OCI-LY3 (cell line): ENCODE results near the gene CSRP1.
"Not testable (repeated sequence)": the region's sequence is repeated elsewhere in the genome, so short reads cannot be mapped to it uniquely, and the experiment has no call there.

ENCODE experiments used
- H2AFZ ChIP-seq: fragments of 200-600, 300-600 bp; shearing (Covaris generic); 2 replicates; pipeline ENCODE4 v1.6.0; 2014; ENCODE audit warnings: antibody characterized with exemption, low read depth, low read length
- H3K27ac ChIP-seq: fragments of 200-600, 300-600 bp; sonication (generic); 2 replicates; pipeline ENCODE4 v1.5.1; 2014; ENCODE audit warnings: mild to moderate bottlenecking, low read length, moderate library complexity, mixed read lengths
- H3K27me3 ChIP-seq: fragments of 200-600, 300-600 bp; sonication (generic); 2 replicates; pipeline ENCODE4 v1.6.1; 2014; ENCODE audit warnings: low read depth, low read length, mixed read lengths
- H3K36me3 ChIP-seq: fragments of 200-600, 300-600 bp; sonication (generic); replicated peaks from 2 replicates; pipeline ENCODE3; 2014; ENCODE audit warnings: low read depth, low read length, mixed read lengths
- H3K4me1 ChIP-seq: fragments of 300-600, 200-600 bp; sonication (generic); 2 replicates; pipeline ENCODE4 v1.6.1; 2014; ENCODE audit warnings: low read length, mixed read lengths
- H3K4me2 ChIP-seq: fragments of 200-600, 300-600 bp; sonication (generic); 2 replicates; pipeline ENCODE4 v1.6.1; 2014; ENCODE audit warnings: low read length, mixed read lengths
- H3K4me3 ChIP-seq: fragments of 300-600, 200-600 bp; sonication (generic); 2 replicates; pipeline ENCODE4 v1.5.1; 2014; ENCODE audit warnings: antibody characterized with exemption, mild to moderate bottlenecking, low read length, moderate library complexity
- H3K79me2 ChIP-seq: fragments of 300-600, 200-600 bp; shearing (Covaris generic); 2 replicates; pipeline ENCODE4 v1.6.1; 2014; ENCODE audit warnings: mild to moderate bottlenecking, low read length, mixed read lengths
- H3K9ac ChIP-seq: fragments of 300-600, 200-600 bp; shearing (Covaris generic); 2 replicates; pipeline ENCODE4 v1.6.0; 2014; ENCODE audit warnings: mild to moderate bottlenecking, low read length, moderate library complexity
- H3K9me3 ChIP-seq: fragments of 200-600, 300-600 bp; shearing (Covaris generic); 2 replicates; pipeline ENCODE4 v1.6.1; 2014; ENCODE audit warnings: low read length, mixed read lengths; ENCODE audit not compliant: insufficient read depth
- H4K20me1 ChIP-seq: fragments of 200-600, 300-600 bp; sonication (generic); 2 replicates; pipeline ENCODE4 v1.6.1; 2016; ENCODE audit warnings: low read length, mixed read lengths; ENCODE audit not compliant: insufficient read depth
- EZH2phosphoT487 ChIP-seq: fragments of 200-600 bp; shearing (Covaris generic); IDR thresholded peaks from 2 replicates; pipeline ENCODE4 v1.6.1; 2018; ENCODE audit warnings: antibody characterized with exemption, mixed run types, low read depth
- TF ChIP-seq, protein P1 (sequence below): fragments of 200-600, 300-600 bp; sonication (generic); IDR thresholded peaks from 2 replicates; pipeline ENCODE4 v1.5.1; 2014; ENCODE audit warnings: antibody characterized with exemption, low read length, low read depth

The CSRP1 gene

DNA sequence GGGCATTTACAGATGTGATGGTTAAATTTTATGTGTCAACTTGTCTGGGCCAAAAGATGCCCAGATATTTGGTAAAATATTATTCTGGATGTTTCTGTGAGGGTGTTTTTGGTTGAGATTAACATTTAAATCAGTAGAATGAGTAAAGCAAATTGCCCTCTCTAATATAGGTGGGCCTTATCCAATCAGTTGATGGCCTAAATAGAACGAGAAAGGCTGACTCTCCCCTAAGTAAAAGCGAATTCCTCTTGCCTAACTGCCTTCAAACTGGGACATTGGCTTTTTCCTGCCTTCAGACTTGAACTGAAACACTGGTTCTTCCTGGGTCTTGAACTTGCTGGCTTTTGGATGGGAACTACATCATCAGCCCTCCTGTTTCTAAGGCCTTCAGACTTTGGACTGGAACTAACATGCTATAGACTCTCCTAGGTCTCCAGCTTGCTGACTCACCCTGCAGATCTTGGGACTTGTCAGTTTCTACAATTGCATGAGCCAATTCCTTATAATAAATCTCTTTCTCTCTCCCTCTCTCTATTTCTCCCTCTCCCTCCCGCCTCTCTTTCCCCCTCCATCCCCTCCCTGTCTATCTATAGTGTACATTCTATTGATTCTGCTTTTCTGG, 21.8 kb upstream of the CSRP1 start:
- H3K79me2 ChIP-seq: no peaks in the 10 kb centered on the region
- H3K4me3 ChIP-seq: no peak overlapping the region
- no peaks in the 10 kb centered on the region for H3K4me1 ChIP-seq
- H3K27ac ChIP-seq: no peak overlapping the region
- H3K9ac ChIP-seq: no peak overlapping the region
- no peaks in the 10 kb centered on the region for H4K20me1 ChIP-seq
- no peak for TF ChIP-seq EZH2phosphoT487
- TF ChIP-seq, protein P1, sequence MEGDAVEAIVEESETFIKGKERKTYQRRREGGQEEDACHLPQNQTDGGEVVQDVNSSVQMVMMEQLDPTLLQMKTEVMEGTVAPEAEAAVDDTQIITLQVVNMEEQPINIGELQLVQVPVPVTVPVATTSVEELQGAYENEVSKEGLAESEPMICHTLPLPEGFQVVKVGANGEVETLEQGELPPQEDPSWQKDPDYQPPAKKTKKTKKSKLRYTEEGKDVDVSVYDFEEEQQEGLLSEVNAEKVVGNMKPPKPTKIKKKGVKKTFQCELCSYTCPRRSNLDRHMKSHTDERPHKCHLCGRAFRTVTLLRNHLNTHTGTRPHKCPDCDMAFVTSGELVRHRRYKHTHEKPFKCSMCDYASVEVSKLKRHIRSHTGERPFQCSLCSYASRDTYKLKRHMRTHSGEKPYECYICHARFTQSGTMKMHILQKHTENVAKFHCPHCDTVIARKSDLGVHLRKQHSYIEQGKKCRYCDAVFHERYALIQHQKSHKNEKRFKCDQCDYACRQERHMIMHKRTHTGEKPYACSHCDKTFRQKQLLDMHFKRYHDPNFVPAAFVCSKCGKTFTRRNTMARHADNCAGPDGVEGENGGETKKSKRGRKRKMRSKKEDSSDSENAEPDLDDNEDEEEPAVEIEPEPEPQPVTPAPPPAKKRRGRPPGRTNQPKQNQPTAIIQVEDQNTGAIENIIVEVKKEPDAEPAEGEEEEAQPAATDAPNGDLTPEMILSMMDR: no peak
- H3K9me3 ChIP-seq: no peaks in the 10 kb centered on the region
- H3K36me3 ChIP-seq: peaks cover 18% of the 10 kb centered on the region
- no peak overlapping the region for H3K4me2 ChIP-seq
- H3K27me3 ChIP-seq: no peaks in the 10 kb centered on the region
- H2AFZ ChIP-seq: no peak overlapping the region

DNA sequence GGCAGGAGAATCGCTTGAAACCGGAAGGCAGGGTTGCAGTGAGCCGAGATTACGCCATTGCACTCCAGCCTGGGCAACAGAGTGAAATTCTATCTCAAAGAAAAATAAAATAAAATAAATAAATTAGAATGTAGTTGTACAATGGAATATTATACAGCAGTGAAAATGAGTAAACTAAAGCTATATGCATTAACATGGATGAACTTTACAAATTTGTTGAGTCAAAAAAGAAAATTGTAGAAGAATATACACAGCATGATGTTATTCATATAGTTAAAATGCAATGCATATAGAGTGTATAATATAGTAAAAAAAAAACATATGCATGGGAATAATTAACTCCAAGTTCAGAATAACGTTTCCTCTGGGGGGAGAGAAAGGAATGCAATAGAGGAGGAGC, 21.0 kb upstream of the CSRP1 start:
- no peaks in the 10 kb centered on the region for H3K79me2 ChIP-seq
- no peak overlapping the region for H3K4me2 ChIP-seq
- no peak overlapping the region for H3K9ac ChIP-seq
- H2AFZ ChIP-seq: no peak overlapping the region
- H3K27ac ChIP-seq: no peak overlapping the region
- H3K36me3 ChIP-seq: peaks cover 22% of the 10 kb centered on the region
- H3K27me3 ChIP-seq: no peaks in the 10 kb centered on the region
- H3K9me3 ChIP-seq: no peaks in the 10 kb centered on the region; the same call in 1 of the 2 replicates
- TF ChIP-seq, protein P1: no peak
- TF ChIP-seq EZH2phosphoT487: no peak
- H3K4me1 ChIP-seq: no peaks in the 10 kb centered on the region
- H4K20me1 ChIP-seq: no peaks in the 10 kb centered on the region
- H3K4me3 ChIP-seq: no peak overlapping the region

DNA sequence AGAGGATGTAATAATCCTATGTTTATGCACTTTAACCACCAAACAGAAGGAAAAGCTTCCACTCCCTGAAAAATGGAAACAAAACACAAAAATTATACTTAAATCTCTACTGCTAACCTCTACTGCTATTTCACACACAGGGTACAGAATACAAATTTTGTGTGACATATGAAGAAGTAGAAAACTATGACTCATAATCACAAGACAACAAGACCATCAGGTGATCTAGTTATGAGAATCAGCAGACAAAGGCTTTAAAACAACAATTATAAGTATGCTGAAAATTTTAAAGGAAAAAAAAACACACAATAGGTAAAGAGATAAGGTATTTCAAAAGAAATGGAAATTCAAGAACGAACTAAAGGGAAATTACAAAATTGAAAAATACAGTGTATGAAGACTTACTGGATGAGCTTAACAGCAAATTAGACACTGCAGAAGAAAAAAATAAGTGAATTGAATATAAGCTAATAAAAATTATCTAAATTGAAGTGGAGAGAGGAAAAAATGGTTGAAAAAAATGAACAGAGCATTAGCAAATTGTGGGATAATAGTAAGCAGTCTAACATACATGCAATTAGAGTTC, 18.4 kb upstream of the CSRP1 start:
- no peak overlapping the region for H3K27ac ChIP-seq

DNA sequence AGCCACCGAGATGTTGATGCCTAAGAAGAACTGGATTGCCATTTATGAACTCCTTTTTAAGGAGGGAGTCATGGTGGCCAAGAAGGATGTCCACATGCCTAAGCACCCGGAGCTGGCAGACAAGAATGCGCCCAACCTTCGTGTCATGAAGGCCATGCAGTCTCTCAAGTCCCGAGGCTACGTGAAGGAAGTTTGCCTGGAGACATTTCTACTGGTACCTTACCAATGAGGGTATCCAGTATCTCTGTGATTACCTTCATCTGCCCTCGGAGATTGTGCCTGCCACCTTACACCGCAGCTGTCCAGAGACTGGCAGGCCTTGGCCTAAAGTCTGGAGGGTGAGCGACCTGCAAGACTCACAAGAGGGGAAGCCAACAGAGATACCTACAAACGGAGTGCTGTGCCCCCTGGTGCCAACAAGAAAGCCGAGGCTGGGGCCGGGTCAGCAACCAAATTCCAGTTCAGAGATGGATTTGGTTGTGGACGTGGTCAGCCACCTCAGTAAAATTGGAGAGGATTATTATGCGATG, 13.2 kb upstream of the CSRP1 start:
- not testable (repeated sequence) for H3K79me2 ChIP-seq, H3K27ac ChIP-seq, H2AFZ ChIP-seq, H3K27me3 ChIP-seq, H3K4me3 ChIP-seq, H3K4me1 ChIP-seq, H3K4me2 ChIP-seq, H3K9me3 ChIP-seq, H3K9ac ChIP-seq, H4K20me1 ChIP-seq
- peaks cover 21% of the 10 kb centered on the region for H3K36me3 ChIP-seq

More for the DNA sequence above, 18.4 kb upstream of the CSRP1 start:
- H3K79me2 ChIP-seq: no peaks in the 10 kb centered on the region
- no peaks in the 10 kb centered on the region for H3K4me1 ChIP-seq
- no peak overlapping the region for H3K4me3 ChIP-seq
- H3K9ac ChIP-seq: no peak overlapping the region
- H3K27me3 ChIP-seq: no peaks in the 10 kb centered on the region
- no peak overlapping the region for H3K4me2 ChIP-seq
- H4K20me1 ChIP-seq: no peaks in the 10 kb centered on the region
- H3K36me3 ChIP-seq: peaks cover 28% of the 10 kb centered on the region
- TF ChIP-seq, protein P1: no peak
- no peak for TF ChIP-seq EZH2phosphoT487
- H3K9me3 ChIP-seq: no peaks in the 10 kb centered on the region; the same call in 1 of the 2 replicates
- no peak overlapping the region for H2AFZ ChIP-seq
